HG03558 (cell line): ENCODE data around the gene MYL6.
"Not testable (repeated sequence)": the region's sequence is repeated elsewhere in the genome, so short reads cannot be mapped to it uniquely, and the experiment has no call there.

Experiments used
- ATAC-seq: cut with Tn5 transposase; IDR thresholded peaks from one replicate; pipeline ENCODE4 v1.9.1; 2021; ENCODE audit warnings: moderate number of reproducible peaks; ENCODE audit not compliant: unreplicated experiment; ENCODE audit errors: extremely low read depth

The MYL6 gene

DNA sequence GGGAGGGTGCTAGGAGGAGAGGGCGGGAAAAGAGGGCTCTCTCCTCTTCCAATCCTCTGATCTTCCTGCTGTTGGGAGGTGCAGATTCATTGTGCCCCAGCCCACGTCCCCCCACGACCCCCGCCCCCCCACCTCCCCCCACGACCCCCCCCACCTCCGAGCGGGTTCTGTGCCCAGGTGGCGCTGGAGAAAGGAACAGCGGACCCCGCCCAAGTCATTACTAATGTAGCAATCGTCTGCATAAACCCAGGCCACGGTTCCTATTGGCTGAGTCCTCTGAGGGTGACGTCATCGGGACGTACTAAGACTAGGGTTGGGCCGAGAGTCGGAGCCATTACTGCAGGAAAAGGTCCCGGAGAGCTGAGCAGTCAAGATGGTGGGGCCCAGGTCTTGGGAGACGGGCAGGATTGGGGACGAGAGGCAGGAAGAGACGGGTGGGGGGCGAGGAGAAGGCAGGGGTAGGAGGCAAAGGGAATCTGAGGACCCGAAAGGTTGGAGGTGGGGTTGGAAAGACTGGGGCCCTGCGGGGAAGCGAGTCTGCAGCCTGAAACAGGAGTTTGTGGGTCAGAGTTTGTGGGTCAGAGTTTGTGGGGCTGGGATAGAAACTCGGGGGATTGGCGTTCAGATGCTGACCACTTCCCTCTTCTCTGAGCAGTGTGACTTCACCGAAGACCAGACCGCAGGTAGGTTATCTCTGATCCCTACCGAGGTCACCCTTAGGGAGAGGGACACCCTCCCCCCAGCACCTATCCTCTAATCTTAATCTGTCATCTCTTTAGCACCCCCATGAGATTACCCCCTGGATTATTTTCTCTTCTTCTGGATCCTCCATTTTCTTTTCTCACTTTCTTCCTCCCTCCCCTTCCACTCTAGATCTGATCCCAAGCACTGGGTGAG lies at the start of gene MYL6:
MYL6 (plus strand) TSS at position 331 of the 897 bp plus-strand sequence; CDS start at position 374, 43 bp downstream.
- ATAC-seq: peak; percentile 61

DNA sequence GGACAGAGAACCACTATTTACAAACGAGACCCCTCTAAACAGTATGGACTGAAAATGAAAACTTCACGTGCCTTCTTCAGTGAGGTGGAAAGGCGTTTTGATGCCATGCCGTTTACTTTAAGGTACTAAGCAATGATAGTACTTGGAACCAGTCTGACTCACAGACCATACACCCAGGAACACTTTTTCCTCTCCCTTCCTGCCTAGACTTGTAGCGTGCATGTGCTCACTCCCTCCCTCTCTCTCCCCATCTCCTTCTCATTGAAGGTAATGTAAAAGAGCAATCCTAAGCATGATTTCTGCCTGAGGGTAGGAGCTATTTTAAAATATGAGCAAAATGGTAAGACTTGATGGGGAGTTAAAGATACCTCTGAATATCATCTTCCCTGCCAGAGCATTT lies 47.6 kb upstream of the MYL6 start:
- no peak for ATAC-seq

GRCh38 chr12:56114084-56114483 lies 44.1 kb upstream of the MYL6 start:
- no peak for ATAC-seq

DNA sequence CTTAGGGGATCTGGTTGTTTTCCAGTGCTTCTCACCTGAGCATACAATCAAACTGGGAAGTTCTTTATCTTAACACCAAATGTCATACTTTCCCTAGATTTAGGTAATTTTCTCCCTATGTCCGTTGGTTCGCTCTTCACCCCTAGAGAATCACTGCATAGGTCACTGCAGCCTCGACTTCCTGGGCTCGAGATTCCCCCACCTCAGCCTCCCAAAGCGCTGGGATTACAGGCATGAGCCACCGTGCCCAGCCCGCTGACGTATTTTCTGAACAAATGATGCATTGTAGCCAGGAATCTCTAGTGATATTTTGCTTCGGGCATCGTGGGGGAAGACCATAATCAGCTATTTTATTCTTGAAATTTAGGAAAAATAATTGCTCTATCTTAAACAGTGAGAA lies 42.8 kb upstream of the MYL6 start:
- no peak for ATAC-seq

DNA sequence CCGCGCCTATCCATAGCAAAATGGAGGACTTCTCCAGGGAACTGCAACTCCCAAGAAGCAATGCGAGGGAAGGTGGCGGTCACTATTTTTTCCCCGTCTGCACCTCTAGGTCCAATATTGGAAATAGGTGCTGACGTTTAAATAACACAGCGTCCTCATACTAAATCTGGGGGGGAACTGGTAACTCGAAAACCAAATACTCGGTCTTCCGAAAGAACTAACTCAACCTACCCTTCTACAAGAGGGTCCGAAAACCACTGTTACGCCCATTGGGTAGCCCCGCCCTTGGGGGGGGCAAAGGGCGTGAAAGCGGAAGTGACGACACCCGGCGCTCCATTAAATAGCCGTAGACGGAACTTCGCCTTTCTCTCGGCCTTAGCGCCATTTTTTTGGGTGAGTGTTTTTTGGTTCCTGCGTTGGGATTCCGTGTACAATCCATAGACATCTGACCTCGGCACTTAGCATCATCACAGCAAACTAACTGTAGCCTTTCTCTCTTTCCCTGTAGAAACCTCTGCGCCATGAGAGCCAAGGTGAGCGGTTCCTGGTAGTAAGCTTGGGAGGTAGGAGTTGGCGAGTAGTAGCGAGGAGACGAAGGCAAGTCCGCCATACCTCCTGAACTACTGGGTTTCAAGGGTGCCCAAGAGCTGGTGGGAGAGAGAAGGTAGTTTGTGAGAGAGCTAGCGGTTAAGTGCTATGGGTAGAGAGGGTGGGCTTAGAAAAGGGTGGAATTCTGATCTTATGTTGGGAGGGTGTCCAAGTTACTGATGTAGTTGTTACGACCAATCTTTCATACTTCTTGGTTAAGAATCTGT lies 41.7 kb upstream of the MYL6 start, which contains the start of gene RPL41:
RPL41 (plus strand) TSS at position 367 of the 815 bp plus-strand sequence.
- ATAC-seq: no peak

DNA sequence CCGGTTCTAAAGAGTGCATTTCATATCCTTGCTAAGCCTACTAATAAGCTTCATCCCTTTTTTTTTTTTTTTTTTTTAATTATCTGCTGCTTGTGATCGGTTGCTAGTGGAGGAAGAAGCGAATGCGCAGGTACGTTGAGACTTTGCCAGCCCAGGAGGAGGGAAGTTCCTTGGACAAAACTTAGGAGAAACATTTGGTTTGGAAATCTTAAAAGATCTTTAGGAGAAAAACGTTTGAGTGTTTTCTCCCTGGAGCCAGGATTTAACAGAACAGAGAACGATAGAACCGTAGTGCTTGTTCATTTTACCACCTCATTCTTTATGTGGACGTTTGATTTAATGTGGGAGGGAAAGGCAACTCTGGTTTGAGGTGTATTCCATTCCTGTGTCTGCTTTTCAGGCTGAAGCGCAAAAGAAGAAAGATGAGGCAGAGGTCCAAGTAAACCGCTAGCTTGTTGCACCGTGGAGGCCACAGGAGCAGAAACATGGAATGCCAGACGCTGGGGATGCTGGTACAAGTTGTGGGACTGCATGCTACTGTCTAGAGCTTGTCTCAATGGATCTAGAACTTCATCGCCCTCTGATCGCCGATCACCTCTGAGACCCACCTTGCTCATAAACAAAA lies 41.0 kb upstream of the MYL6 start:
- not testable (repeated sequence) for ATAC-seq

GRCh38 chr12:56117778-56118687 lies 40.1 kb upstream of the MYL6 start, which contains the start of gene ZC3H10:
ZC3H10 (plus strand) TSS chr12:56118266; CDS start chr12:56120563, 2,297 bp downstream.
- peak; percentile 89 for ATAC-seq

DNA sequence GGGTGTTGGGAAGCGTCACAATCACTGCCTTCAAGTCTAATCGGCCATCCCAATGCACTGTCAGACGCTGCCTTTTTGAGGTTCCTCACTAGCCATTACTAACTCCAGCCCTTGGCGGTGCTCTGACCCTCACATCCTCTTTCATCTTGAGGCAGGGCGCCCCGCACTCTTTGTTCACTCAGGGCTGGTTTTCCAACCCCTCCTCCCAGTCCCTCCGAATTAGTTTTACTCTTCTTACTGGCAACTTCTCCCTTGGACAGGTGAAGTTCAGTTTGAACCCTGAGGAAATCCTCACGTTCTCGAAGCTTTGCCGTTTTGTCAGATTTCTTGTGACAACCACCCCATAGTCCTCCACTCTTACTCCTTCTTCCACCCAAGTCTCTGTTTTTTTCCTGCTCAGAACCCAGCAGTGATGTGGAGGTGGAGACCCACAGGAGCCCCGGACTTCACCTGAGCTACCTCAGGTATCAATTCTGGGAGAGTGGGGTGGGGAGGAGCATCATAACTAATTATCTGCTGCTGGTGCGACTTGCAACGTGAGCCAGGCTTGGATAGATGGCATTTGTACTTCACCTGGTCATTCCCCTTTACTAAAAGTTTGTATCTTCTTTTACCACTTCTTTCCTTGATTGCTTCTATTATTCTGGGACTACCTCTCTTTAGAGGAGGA lies 39.3 kb upstream of the MYL6 start:
- no peak for ATAC-seq

GRCh38 chr12:56119361-56119796 lies 38.8 kb upstream of the MYL6 start:
- ATAC-seq: no peak

- no peak for ATAC-seq
Measured at GRCh38 chr12:56120158-56120846, 37.9 kb upstream of the MYL6 start.

DNA sequence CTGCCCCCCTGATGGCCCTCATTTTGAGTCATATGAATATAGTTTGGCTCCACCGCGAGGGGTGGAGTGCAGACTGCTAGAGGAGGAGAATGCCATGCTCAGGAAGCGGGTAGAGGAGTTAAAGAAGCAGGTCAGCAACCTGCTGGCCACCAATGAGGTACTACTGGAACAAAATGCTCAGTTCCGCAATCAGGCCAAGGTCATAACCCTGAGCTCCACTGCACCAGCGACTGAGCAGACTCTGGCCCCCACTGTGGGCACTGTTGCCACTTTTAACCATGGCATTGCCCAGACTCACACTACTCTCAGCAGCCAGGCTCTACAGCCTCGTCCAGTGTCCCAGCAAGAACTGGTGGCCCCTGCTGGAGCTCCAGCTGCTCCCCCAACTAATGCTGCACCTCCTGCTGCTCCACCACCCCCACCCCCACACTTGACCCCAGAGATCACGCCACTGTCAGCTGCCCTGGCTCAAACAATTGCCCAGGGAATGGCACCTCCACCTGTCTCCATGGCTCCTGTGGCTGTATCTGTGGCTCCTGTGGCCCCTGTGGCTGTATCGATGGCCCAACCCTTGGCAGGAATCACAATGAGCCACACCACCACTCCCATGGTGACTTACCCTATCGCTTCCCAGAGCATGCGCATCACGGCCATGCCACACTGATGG lies 36.8 kb upstream of the MYL6 start:
- no peak for ATAC-seq

- ATAC-seq: no peak
Measured at GRCh38 chr12:56122637-56123036, 35.5 kb upstream of the MYL6 start.

GRCh38 chr12:56124133-56124532 lies 34.0 kb upstream of the MYL6 start:
- no peak for ATAC-seq

GRCh38 chr12:56126732-56127239 lies 31.4 kb upstream of the MYL6 start:
- ATAC-seq: no peak

DNA sequence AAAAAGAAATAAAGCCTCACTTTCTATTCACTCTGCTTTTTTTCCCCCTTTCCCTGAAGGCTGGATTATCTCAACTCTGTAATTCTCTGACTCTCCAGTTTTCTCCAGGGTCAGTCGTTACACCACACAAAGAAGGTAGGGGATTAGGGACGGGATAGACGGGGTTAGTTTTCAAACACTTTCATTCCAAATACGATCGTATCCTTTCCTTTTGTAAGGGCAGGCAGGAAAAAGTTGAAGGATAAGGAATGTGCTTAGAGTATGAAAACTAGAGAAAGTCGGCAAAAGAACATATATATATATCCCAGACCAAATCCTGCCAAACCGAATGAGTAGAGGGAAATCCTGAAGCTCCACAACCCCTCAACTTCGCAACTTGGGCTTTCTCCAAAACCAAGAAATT lies 30.7 kb upstream of the MYL6 start:
- ATAC-seq: no peak

DNA sequence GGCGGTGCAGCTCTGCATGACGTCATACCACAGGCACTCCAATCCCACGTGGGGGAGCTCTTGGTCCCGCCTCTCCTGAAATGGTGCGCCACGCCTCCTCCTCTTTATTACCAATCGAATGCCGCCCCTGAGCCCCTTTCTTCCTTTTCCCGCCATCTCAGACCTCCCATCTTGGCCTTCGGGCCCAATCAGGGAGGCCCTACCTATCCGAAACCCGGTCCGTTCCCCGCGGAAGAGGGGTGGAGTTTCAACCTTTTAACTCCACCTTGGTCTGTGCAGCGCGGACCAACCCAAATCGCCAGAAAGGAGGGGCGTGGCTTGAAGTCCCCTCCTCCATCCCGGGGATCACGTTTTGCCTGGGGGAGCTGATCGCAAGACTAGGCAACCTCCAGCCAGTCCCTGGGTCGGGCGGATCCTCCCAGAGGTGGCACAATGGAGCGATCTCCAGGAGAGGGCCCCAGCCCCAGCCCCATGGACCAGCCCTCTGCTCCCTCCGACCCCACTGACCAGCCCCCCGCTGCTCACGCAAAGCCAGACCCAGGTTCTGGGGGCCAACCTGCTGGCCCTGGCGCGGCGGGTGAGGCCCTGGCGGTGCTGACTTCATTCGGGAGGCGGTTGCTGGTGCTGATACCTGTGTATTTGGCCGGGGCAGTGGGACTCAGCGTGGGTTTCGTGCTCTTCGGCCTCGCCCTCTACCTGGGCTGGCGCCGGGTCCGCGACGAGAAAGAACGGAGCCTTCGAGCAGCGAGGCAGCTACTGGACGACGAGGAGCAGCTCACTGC lies 30.1 kb upstream of the MYL6 start, which contains the start of gene ESYT1:
ESYT1 (plus strand) TSS at position 380 of the 782 bp plus-strand sequence; CDS start at position 433, 53 bp downstream.
- peak; percentile 56 for ATAC-seq
